GM12872 (cell line): Measurements from ENCODE around the gene ATP6V0C.

Experiments
- TF ChIP-seq, protein P1 (sequence below): IDR thresholded peaks from 3 replicates; pipeline ENCODE4 v1.5.1; 2011; ENCODE audit warnings: low read depth, mild to moderate bottlenecking, low read length, moderate library complexity; ENCODE audit not compliant: insufficient read depth

The ATP6V0C gene

GRCh38 chr16:2483939-2484897, 29.5 kb upstream of the ATP6V0C start:
- TF ChIP-seq, protein P1, sequence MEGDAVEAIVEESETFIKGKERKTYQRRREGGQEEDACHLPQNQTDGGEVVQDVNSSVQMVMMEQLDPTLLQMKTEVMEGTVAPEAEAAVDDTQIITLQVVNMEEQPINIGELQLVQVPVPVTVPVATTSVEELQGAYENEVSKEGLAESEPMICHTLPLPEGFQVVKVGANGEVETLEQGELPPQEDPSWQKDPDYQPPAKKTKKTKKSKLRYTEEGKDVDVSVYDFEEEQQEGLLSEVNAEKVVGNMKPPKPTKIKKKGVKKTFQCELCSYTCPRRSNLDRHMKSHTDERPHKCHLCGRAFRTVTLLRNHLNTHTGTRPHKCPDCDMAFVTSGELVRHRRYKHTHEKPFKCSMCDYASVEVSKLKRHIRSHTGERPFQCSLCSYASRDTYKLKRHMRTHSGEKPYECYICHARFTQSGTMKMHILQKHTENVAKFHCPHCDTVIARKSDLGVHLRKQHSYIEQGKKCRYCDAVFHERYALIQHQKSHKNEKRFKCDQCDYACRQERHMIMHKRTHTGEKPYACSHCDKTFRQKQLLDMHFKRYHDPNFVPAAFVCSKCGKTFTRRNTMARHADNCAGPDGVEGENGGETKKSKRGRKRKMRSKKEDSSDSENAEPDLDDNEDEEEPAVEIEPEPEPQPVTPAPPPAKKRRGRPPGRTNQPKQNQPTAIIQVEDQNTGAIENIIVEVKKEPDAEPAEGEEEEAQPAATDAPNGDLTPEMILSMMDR = no peak

DNA sequence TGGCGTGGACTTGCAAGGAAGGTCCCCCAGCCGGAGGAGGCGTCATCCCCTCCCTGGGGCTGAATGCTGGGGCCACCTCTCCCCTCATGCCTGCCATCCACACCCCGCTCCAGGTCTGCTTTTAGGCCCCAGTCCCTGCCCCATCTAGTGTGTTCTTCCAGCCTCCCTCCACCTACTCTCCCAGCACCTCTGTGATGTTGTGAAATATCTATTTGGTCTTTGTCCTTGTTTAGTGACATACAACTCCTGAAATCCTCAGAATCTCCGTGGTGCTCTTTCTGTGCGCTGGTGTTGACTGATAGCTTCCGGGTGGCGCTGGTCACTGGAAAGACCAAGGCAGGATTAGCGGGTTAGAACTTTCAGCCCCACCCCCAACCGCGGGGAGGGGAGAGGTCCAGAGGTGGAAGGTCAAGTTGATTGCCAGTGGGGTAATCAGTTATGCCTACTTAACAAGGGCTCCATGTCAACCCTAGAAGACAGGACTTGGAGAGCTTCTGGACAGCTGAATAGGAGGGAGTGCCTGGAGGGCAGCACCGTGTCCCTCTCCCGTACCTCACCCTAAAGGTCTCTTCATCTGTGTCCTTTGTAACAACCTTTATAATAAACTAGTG, 28.7 kb upstream of the ATP6V0C start:
- TF ChIP-seq, protein P1 = no peak

DNA sequence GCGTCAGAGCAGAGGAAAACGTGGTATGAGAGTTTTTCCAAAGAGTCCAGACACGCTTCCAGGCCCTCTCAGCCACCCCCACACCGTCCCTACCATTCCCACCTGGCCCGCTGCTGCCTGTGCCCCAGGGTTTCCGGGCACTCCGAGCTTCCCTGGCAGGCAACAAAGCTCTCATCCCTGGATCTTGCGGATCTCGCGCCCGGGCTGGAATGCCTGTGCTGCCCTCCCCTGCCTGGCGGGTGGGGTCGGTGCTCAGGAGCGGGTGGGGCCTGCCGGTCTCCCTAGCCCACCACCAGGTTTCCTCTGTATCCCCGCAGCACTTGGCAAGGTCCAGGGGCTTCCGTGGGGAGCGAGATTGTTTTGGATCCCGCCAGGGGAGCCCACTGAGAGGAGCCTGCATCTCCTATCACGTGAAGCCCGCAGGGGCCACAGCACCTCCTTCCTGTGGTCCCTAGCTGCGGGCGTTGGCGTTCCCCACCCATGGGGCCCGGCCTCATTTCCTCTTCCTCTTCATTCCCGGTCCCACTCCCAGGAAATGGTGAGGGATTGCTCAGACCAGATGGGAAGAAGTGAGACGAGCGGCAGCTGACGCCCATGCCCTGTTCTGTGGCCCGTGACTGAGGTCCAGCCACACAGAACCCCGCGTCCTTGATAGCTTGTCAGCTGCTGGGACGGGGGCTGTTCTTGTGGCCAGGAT, 27.8 kb upstream of the ATP6V0C start:
- TF ChIP-seq, protein P1 = no peak

DNA sequence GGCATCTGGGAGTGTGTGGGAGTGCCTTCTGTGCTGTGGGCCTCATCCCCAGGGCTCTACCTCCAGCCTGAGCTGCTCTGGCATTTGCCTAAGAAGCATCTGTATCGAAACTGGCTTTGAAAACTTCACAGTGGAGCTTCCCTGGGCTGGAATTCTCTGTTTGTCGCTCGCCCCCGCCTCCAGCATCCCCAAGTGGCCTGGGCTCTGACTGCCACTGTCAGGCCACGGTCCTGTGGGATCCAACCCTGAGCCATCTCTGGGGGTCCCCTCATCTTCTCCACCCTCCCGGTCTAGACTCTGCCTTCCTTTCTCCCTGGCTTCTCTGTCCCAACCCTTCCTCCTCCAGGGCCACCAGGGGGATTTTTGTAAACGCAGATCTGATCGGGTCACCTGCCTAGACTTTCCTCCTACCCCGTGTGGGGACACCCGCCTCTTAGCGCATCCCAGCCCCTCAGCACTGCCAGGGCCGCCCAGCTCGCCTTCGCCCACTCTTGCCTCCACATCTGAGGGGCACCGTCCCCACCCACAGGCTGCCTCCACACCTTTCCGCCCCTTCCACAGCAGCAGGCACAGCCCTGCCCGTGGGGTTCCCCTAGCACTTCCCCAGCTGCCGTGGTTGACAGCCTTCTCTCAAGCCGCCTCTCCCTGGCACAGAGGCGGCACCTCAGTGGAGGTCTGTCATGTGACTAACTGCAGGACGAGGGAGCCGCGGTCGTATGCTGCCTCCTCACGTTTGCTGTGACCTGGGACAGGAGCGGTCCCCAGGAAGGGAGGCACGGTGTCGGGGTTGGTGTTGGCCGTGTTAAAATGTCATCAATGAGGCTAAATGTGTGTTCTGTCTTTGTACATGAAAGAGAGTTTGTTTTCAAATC, 26.9 kb upstream of the ATP6V0C start:
- TF ChIP-seq, protein P1 = peak; percentile 53; the same call in 2 of the 3 replicates

DNA sequence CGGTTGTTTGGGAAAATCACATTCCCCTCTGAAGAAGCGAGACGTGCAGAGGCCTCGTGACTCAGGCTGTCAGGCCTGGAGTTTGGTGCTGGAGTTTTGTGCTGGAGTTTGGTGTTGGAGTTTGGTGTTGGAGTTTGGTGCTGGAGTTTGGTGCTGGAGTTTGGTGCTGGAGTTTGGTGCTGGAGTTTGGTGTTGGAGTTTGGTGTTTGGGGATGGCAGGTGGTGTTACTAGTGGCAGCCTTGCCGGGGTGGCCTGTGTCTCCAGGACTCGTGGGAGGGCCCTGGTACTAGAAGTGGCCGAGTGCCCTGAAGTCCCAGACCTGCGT, 26.3 kb upstream of the ATP6V0C start:
- TF ChIP-seq, protein P1 = no peak

DNA sequence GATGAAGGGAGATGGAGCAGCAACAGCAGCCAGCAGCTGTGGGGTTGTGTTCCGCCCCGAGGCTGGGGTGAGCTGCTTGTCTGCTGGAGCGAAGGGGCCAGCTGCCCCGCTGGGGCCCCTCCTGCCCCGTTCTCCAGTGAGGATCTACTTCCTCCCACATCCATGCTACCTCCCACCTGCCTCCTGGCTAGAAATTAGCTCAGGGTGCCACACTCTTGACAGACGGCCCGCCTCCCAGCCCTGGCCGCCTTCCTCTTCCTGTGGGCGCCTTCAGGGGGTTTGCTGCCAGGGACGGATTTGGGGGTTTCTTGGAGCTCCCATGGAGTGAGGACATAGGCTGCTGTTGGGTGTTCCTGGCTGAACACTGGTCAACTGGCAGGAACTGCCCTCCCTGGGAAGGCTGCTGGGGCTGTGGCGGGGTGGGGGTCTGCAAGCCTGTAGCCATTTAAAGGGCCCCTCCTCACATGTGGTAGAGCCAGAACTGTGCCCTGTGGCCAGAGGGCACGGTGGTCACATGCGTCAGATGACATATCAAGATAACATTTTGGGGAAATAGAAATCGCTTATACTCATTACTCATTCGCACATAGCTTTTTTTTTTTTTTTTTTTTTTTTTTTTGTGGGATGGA, 25.7 kb upstream of the ATP6V0C start:
- TF ChIP-seq, protein P1 = no peak
